ENCODE results near the gene IRX2.

- TF ChIP-seq CTCF (IDR thresholded peaks at IDR 0.05) = no peak
- TF ChIP-seq POLR2A (IDR thresholded peaks at IDR 0.05) = no peak
- TF ChIP-seq POLR2AphosphoS5 (IDR thresholded peaks at IDR 0.05) = no peak
- TF ChIP-seq EP300 (IDR thresholded peaks at IDR 0.05) = no peak
These were observed 7.0 kb downstream of the IRX2 start for GRCh38 chr5:2744485-2744884.

Measured in stomach (tissue), 4 donors.